B cell (primary cell): Measurements from ENCODE around the gene FHIP1B.
"Not testable (repeated sequence)": the region's sequence is repeated elsewhere in the genome, so short reads cannot be mapped to it uniquely, and the experiment has no call there.

Experiments
- CTCF ChIP-seq: fragments of 200-600 bp; IDR thresholded peaks from one replicate; pipeline ENCODE4 v1.8.0; 2022; ENCODE audit warnings: antibody characterized with exemption, mild to moderate bottlenecking
- EZH2 ChIP-seq: IDR thresholded peaks from 2 replicates; pipeline ENCODE4 v1.6.1; 2012; ENCODE audit warnings: borderline replicate concordance, low read depth, mild to moderate bottlenecking, moderate library complexity, low read length; ENCODE audit not compliant: insufficient read depth, poor library complexity, severe bottlenecking

- not testable (repeated sequence) for TF ChIP-seq CTCF, EZH2
Measured at GRCh38 chr11:6280809-6281208, 46.4 kb upstream of the FHIP1B start.
